Kidney (tissue), 14 donors: ENCODE results near the gene BARX1. TPM values are rescaled to one million over a fixed set of nuclear protein-coding genes. Genes with fewer than 3 reads are reported as not detected.

ENCODE experiments used
- DNase-seq, 5 donors: peaks; one replicate each; pipeline ENCODE4 v3.0.0-alpha.2; 2013 to 2020
- FAIRE-seq: peaks from 2 replicates; lab custom pipeline; 2012; peaks lifted over from hg19 to GRCh38; lab: Jason Lieb, UNC
- H3K27ac ChIP-seq, 2 donors: one replicate each; pipeline ENCODE4 v1.7.0; 2013; ENCODE audit warnings: low read depth in 2 of 2, low read length in 2 of 2, inconsistent platforms in 1 of 2
- H3K27me3 ChIP-seq: one replicate; pipeline ENCODE4 v1.7.1; 2013; ENCODE audit warnings: low read length, inconsistent platforms; ENCODE audit not compliant: control insufficient read depth, insufficient read depth
- H3K36me3 ChIP-seq, 3 donors: one replicate each; pipeline versions ENCODE4 v1.7.0 to v1.7.1; 2013; ENCODE audit warnings: low read length in 3 of 3, control low read depth in 1 of 3, inconsistent platforms in 1 of 3; ENCODE audit not compliant: insufficient read depth in 3 of 3, control insufficient read depth in 2 of 3
- H3K4me1 ChIP-seq, 3 donors: one replicate each; pipeline versions ENCODE4 v1.7.0 to v1.7.1; 2013; ENCODE audit warnings: low read length in 3 of 3, inconsistent platforms in 1 of 3, low read depth in 1 of 3; ENCODE audit not compliant: control insufficient read depth in 2 of 3, insufficient read depth in 2 of 3
- H3K4me3 ChIP-seq, 3 donors: one replicate each; pipeline versions ENCODE4 v1.7.0 to v1.8.1; 2013; ENCODE audit warnings: low read length in 3 of 3, control low read depth in 1 of 3, inconsistent platforms in 1 of 3
- H3K9ac ChIP-seq, 3 donors: one replicate each; pipeline versions ENCODE4 v1.7.0 to v1.7.1; 2013; ENCODE audit warnings: low read length in 3 of 3, control low read depth in 1 of 3, inconsistent platforms in 1 of 3
- H3K9me3 ChIP-seq, 3 donors: one replicate each; pipeline versions ENCODE4 v1.7.0 to v1.7.1; 2013; ENCODE audit warnings: low read length in 3 of 3, control low read depth in 1 of 3, inconsistent platforms in 1 of 3; ENCODE audit not compliant: control insufficient read depth in 2 of 3, insufficient read depth in 1 of 3
- intact Hi-C: fragments of 100-400 bp; cut with DNase I; formaldehyde crosslinking; loops from one replicate; pipeline ENCODE4 v1.11.1; 2022
- polyA plus RNA-seq: library from polyadenylated mRNA; stranded (reverse); fragments of 350-450 nt; fragmentation: Illumina TruSeq; extraction: RNeasy Lipid Tissue Mini Kit (QIAGEN cat#74804); gene quantifications from one replicate; pipeline ENCODE4 v1.2.3, GENCODE V29; 2014; ENCODE audit warnings: low read depth, low replicate concordance; ENCODE audit not compliant: insufficient read depth
- total RNA-seq: library from RNA; stranded (reverse); fragmentation: NEBNext Ultra II Directional; extraction: Animal tissue kit (Norgen Biotek cat#: 25700); gene quantifications from one replicate; pipeline ENCODE4 v1.2.1, GENCODE V29; 2021
- TF ChIP-seq, protein P1 (sequence below): IDR thresholded peaks from 3 replicates; pipeline ENCODE4 v1.5.1; 2012; ENCODE audit warnings: mild to moderate bottlenecking, moderate library complexity, borderline replicate concordance; ENCODE audit not compliant: insufficient read depth; ENCODE audit errors: extremely low read depth
- donor health status: control.
- donor health status: control.
- donor health status: control.
- donor health status: control.
- donor health status: control.
- donor health status: DM: yes; HTN: yes; CAD: no.
- donor health status: Normal renal cell carcinoma (clear cell type).

Gene BARX1
- total and polyA plus RNA-seq, 2 donors from 2014 or later, result not detected

DNA sequence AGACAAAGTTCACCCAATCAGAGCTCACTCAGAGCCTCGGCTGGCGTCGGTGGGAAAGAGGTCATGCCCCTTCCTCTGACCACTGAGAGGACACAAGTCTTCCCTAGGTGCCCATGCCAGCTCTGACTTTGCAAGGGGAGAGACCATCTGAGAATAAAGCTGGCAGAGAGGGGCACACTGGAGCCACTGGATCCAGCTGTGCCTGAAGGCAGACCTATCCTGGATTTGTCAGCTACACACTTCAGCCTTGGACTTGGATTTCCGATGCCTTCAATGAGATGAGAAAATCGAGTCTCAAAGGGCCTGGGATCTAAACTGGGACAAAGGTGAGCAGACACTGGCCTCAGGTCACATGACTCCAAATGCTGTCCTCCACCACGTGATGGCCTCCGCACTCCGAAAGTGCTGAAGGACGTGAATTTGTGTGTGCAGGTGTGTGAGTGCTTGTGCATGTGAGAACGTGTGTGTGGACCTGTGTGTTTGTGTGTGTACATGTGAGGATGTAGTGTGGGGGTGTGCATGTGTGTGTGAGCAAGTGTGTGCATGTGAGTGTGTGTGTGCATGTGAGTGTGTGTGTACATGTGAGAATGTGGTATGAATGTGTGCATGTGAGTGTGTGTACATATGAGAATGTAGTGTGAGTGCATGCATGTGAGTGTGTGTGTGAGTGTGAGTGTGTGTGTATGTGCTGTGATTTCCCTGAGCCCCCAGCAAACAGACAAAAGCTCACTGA lies 37.9 kb downstream of the BARX1 start:
- Histone ChIP-seq H3K4me1 (peaks cover 0 to 2% (median 0%) of the 10 kb centered on the region in 3 donors), H3K27me3 (no peaks in the 10 kb centered on the region), H3K36me3 (no peaks in the 10 kb centered on the region), H3K4me3 (no peak overlapping the region), H3K27ac (no peak overlapping the region), H3K9me3 (no peaks in the 10 kb centered on the region), H3K9ac (no peak overlapping the region)
- DNase-seq, result no peak
- intact Hi-C loops, result no loop called here
- FAIRE-seq, result no peak
- TF ChIP-seq, protein P1, sequence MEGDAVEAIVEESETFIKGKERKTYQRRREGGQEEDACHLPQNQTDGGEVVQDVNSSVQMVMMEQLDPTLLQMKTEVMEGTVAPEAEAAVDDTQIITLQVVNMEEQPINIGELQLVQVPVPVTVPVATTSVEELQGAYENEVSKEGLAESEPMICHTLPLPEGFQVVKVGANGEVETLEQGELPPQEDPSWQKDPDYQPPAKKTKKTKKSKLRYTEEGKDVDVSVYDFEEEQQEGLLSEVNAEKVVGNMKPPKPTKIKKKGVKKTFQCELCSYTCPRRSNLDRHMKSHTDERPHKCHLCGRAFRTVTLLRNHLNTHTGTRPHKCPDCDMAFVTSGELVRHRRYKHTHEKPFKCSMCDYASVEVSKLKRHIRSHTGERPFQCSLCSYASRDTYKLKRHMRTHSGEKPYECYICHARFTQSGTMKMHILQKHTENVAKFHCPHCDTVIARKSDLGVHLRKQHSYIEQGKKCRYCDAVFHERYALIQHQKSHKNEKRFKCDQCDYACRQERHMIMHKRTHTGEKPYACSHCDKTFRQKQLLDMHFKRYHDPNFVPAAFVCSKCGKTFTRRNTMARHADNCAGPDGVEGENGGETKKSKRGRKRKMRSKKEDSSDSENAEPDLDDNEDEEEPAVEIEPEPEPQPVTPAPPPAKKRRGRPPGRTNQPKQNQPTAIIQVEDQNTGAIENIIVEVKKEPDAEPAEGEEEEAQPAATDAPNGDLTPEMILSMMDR, result no peak

GRCh38 chr9:93916358-93916757 lies 38.8 kb downstream of the BARX1 start:
- Histone ChIP-seq H3K36me3 (no peaks in the 10 kb centered on the region), H3K27me3 (no peaks in the 10 kb centered on the region), H3K9ac (no peak overlapping the region), H3K27ac (no peak overlapping the region), H3K9me3 (no peaks in the 10 kb centered on the region), H3K4me3 (no peak overlapping the region), H3K4me1 (peaks cover 0 to 2% (median 0%) of the 10 kb centered on the region in 3 donors)
- FAIRE-seq (no peak), DNase-seq (no peak)
- TF ChIP-seq, protein P1, result no peak
- intact Hi-C loops, result no loop called here

DNA sequence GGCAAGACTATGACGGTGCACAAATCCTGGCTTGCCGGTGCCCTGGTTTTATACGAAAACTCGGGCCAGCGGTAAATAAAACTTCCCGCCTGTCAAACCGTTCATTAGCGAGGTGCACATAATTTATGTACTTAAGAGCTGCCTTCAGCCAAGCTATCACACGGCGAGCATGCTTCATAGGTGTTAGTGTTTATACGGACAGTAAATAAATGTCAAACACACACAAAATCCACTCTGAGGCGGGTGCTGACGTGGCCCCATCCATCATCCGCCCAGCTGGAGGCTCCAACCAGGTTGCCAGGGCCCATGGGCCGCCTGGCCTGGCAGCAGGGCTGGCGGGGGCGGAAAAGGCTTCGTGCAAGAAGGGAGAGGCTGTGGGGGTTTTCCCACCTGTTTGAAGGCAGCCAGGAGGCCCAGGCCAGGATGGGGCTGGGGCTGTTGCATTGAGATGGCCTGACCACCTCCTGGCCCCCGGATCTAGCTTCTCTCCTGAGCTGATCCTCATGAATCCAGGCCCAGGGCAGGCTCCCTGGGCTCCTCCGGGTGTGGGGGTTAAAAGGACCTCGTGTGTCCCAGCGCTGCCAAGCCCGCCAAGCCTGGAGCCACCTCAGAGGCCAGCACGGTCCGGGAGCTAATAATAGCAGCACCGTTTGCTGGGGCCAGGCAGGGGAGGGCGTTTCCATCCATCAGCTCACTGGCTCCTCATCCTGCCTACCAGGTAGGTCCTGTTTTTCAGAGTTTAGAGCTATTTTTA lies 43.2 kb downstream of the BARX1 start:
- H3K4me1 ChIP-seq, result peaks cover 0 to 2% (median 0%) of the 10 kb centered on the region in 3 donors
- H3K36me3 ChIP-seq, result no peaks in the 10 kb centered on the region
- no peak for FAIRE-seq
- peak in 4 of 5 donors; percentile 72 to 76 (median 76) for DNase-seq
- intact Hi-C loops, result no loop called here
- no peak overlapping the region for H3K9ac ChIP-seq
- TF ChIP-seq, protein P1, result no peak
- no peak overlapping the region for H3K27ac ChIP-seq
- H3K4me3 ChIP-seq, result no peak overlapping the region
- H3K9me3 ChIP-seq, result no peaks in the 10 kb centered on the region
- H3K27me3 ChIP-seq, result no peaks in the 10 kb centered on the region
